Measurements from ENCODE around the gene TSPYL1.
"Not testable (repeated sequence)": the region's sequence is repeated elsewhere in the genome, so short reads cannot be mapped to it uniquely, and the experiment has no call there.

TSPYL1 gene

GRCh38 chr6:116279232-116280160 lies at the start of gene TSPYL1:
TSPYL1 (minus strand) TSS chr6:116279930; CDS start chr6:116279830, 100 bp downstream.
- peak; percentile 60 for DNase-seq

GRCh38 chr6:116329156-116329555 lies 49.4 kb upstream of the TSPYL1 start:
- no peak for DNase-seq

- DNase-seq: no peak
These were observed 48.8 kb upstream of the TSPYL1 start for GRCh38 chr6:116328528-116328903.

GRCh38 chr6:116327803-116328527 lies 48.2 kb upstream of the TSPYL1 start:
- no peak for DNase-seq

GRCh38 chr6:116326996-116327395 lies 47.3 kb upstream of the TSPYL1 start:
- no peak for DNase-seq

- DNase-seq: no peak
These were observed 46.5 kb upstream of the TSPYL1 start for GRCh38 chr6:116326181-116326671.

- not testable (repeated sequence) for DNase-seq
These were observed 46.0 kb upstream of the TSPYL1 start for GRCh38 chr6:116325634-116326132.

GRCh38 chr6:116323863-116324262 lies 44.1 kb upstream of the TSPYL1 start:
- no peak for DNase-seq

- not testable (repeated sequence) for DNase-seq
These were observed 42.2 kb upstream of the TSPYL1 start for GRCh38 chr6:116321933-116322332.

GRCh38 chr6:116316772-116317467 lies 37.2 kb upstream of the TSPYL1 start:
- no peak for DNase-seq

GRCh38 chr6:116314878-116315277 lies 35.1 kb upstream of the TSPYL1 start:
- DNase-seq: no peak

- DNase-seq: no peak
These were observed 34.5 kb upstream of the TSPYL1 start for GRCh38 chr6:116314218-116314617.

GRCh38 chr6:116313101-116313776 lies 33.5 kb upstream of the TSPYL1 start:
- DNase-seq: no peak

- DNase-seq: no peak
These were observed 29.9 kb upstream of the TSPYL1 start for GRCh38 chr6:116309657-116310056.

- DNase-seq: no peak
These were observed 29.3 kb upstream of the TSPYL1 start for GRCh38 chr6:116309001-116309400.

- DNase-seq: no peak
These were observed 27.9 kb upstream of the TSPYL1 start for GRCh38 chr6:116307633-116308032.

- DNase-seq: no peak
These were observed 27.3 kb upstream of the TSPYL1 start for GRCh38 chr6:116307001-116307400.

- DNase-seq: no peak
These were observed 24.9 kb upstream of the TSPYL1 start for GRCh38 chr6:116304538-116305097.

GRCh38 chr6:116301104-116301503 lies 21.4 kb upstream of the TSPYL1 start:
- no peak for DNase-seq

- no peak for DNase-seq
These were observed 20.8 kb upstream of the TSPYL1 start for GRCh38 chr6:116300566-116300965.

- no peak for DNase-seq
These were observed 19.2 kb upstream of the TSPYL1 start for GRCh38 chr6:116298973-116299372.

GRCh38 chr6:116298273-116298672 lies 18.5 kb upstream of the TSPYL1 start:
- no peak for DNase-seq
